Stimulated activated CD8-positive, alpha-beta memory T cell treated with anti-CD3 and anti-CD28 coated beads, Interleukin-12 subunit alpha, Interleukin-12 subunit beta, amount 100 ng/mL, for 24 hours (primary cell): ENCODE results near the gene RAB3IL1.
"Not testable (repeated sequence)": the region's sequence is repeated elsewhere in the genome, so short reads cannot be mapped to it uniquely, and the experiment has no call there.

ENCODE experiments used
- DNase-seq: peaks from one replicate; pipeline ENCODE4 v3.0.0-alpha.2; 2020; ENCODE audit errors: extremely low read depth

Gene RAB3IL1

DNA sequence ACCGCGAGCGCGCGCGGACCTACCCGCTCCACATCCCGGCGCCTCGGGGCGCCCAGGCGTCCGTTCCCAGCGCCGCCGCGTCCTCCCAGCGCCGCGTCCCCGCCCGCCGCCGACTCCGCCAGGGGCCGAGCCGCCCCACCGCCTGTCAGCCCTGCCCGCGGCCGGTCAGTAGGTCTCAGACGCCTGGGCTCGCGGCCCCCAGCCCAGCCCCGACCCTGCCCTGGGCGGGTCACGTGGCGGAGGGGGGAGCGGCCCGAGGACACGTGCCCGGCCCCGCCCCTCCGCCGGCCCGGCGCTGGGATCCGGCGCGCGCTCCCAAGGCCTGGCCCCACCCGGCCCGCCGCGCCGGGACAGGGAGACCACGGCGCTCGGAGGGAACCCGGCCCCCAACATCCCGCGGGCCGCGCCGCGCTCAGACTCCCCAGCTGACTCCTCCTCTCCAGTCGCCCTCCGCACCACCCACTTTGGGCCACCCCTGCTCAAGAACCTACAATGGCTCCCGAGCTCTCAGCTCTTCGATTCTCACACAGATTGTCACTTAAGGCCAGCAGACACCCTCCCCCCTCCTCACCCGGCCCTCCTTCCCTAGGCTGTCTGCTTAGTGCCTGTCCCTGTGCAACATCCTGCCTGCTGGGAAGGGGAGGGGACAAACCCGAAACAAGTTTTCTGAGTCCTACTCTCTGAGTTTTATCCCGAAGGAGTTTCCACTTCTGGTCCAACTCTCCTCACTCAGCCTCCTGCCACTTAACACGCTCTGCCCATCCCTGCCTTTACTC, at the start of gene RAB3IL1:
Gene RAB3IL1 (minus strand): TSS at position 233 of the 776 bp plus-strand sequence. CDS start 199 bp downstream, at position 34.
- DNase-seq, result no peak

- DNase-seq, result no peak
Measured at GRCh38 chr11:61966734-61967115, 49.4 kb upstream of the RAB3IL1 start.

GRCh38 chr11:61964666-61965271, 47.4 kb upstream of the RAB3IL1 start:
- not testable (repeated sequence) for DNase-seq

DNA sequence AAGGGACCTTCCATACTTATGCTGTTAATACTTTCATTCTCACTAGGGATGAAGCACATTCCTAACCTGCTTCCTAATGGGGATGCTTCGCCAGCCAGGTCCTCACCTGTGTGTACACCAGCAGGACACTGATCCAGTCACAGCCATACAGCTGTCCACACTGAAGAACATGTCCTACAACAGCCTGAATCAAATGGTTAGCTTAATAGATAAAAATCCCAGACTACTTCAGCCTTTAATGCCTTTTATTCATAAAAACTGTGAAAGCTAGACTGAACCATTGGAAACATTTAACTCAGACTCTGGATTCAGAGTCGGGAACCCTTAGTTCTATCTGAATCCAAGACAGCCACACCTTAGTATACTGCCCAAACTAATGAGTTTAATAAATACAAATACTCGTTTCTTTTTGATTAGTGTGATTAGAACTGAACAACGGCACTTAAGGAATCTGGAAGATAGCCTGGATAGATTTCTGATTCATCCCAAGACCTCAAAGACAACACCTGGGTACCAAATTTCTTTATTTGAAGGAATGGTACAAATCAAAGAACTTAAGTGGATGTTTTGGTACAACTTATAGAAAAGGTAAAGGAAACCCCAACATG, 46.8 kb upstream of the RAB3IL1 start:
- no peak for DNase-seq

DNA sequence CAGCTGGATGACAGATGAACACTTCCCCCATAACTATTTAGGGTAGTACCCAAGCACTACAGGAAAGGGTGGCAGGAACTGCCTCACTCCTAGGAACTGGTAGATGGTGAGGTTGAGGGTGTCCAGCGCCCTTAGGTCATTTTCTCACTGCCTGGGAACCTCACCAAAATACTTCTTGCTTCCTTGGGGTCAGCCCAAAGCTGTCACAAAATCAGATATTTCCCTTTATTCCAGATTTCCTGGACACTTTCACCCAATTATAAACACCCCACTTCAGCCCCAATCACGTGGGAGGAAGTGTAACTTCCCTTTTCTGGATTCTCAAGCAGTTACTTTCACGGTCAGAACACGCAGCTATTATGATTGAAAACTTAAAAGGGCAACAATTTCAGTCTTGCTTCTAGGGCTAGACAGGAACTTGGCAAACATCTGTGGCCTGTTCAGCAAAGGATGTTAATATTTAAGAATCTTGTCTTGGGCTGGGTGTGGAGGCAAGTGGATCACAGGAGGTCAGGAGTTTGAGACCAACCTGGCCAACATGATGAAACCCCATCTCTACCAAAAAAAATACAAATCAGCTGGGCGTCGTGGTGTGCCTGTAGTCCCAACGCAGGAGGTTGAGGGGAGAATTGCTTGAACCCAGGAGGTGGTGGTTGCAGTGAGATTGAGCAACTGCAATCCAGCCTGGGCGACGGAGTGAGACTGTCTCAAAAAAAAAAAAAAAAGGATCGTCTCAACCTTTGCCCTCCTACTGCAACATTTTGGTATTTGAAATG, 46.1 kb upstream of the RAB3IL1 start:
- DNase-seq, result no peak

- no peak for DNase-seq
Measured at GRCh38 chr11:61963016-61963281, 45.6 kb upstream of the RAB3IL1 start.

DNA sequence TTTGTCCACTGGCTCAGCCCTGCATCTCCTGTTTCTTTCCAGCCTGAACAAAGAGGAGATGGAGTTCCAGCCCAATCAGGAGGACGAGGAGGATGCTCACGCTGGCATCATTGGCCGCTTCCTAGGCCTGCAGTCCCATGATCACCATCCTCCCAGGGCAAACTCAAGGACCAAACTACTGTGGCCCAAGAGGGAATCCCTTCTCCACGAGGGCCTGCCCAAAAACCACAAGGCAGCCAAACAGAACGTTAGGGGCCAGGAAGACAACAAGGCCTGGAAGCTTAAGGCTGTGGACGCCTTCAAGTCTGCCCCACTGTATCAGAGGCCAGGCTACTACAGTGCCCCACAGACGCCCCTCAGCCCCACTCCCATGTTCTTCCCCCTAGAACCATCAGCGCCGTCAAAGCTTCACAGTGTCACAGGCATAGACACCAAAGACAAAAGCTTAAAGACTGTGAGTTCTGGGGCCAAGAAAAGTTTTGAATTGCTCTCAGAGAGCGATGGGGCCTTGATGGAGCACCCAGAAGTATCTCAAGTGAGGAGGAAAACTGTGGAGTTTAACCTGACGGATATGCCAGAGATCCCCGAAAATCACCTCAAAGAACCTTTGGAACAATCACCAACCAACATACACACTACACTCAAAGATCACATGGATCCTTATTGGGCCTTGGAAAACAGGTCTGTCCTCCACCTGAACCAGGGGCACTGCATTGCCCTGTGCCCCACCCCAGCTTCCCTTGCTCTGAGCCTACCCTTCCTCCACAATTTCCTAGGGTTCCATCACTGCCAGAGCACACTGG, 45.0 kb upstream of the RAB3IL1 start:
- no peak for DNase-seq

DNA sequence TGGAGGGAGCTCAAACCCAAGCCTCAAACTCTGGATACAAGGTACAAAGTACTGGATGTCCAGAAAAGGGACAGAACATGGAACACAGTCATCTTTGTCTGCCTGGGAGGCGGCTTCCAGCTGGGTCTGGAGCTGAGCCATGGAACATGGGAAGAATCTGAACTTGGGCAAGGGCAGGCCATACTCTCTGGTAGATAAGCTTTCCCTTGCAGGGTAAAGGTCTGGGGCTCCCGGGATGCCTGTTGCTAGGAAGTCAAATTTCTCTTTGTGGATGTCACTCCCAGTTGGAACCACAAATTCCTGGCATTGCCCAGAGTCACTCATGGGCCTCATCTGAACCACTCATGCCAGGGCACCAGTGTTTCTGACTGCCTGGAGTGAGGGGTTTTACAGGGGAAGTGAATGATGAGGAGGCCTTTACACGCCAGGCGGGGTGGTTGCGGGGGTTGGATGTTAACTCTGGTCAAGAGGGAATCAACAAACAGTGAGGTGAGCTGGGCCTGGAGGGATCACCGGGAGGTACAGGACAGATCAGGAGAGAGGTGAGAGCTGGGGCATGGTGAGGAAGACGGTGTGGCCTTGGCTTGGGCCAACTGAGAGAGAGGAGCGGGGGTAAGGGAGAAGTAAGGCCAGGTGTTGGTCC, 44.3 kb upstream of the RAB3IL1 start:
- no peak for DNase-seq

DNA sequence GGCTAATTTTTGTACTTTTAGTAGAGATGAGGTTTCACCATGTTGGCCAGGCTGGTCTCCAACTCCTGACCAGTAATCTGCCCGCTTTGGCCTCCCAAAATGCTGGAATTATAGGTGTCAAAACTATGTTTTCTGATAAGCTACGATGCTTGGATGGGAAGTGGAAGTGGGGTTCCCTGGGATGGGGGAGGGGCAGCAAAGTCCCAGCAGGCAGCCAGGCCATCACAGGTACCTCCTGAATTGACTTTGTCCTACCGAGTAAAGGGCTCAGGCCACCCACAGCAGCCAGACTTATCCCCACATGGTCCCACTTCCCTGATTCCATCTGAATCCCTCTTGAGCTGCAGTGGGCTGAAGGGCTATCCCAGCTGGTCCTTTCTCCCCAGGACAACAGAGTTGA, 43.2 kb upstream of the RAB3IL1 start:
- DNase-seq, result no peak

GRCh38 chr11:61959678-61960077, 42.3 kb upstream of the RAB3IL1 start:
- no peak for DNase-seq

DNA sequence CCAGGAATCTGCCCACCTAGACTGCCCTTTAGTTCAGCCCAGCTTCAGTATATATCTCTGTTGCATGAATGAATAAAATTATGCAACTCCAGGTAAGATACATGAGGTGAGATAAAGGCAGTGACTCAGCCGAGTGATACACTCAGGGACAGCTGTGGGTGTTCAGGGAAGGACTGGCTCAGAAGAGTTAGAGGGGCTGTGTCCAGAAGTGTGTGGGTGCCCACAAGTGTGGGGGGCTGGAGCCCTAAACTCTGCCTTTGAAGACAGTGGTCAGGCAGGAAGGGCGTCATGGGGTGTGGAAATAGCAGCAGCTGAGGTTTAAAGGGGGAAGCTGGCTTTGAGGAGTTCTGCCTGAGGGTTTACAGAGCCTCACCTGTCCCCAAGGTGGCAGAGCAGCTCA, 41.7 kb upstream of the RAB3IL1 start:
- no peak for DNase-seq

- no peak for DNase-seq
Measured at GRCh38 chr11:61958590-61958989, 41.2 kb upstream of the RAB3IL1 start.

DNA sequence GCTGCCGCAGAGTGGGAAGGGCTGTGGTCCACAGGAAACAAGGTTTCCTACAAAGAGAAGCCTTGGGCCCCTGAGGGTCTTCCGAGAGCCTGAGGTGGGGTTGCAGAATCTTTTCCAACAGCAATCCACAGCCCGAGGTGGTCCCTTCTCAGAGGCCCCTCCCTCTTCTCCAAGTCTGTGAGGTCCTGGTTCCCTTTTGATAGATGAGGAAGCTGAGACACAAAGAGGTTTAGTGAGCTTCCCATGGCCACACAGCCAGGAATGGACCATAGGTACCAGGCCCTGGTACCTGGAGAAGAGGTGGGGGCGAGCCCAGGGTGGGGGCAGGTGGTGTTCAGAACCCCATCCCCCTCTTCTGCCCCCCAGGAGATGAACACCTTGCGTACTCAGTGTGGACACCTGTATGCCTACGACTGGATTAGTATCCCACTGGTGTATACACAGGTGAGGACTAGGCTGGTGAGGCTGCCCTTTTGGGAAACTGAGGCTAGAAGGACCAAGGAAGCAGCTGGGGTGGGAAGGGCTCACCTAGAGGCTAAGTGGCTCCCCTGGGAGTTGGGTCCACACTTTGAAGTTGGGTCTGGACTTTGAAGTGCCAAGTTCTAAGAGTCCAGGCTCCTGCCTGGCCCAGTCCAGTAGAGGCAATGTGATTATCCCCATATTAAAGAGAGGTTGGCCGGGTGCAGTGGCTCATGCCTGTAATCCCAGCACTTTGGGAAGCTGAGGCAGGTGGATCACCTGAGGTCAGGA, 39.8 kb upstream of the RAB3IL1 start:
- DNase-seq, result no peak

DNA sequence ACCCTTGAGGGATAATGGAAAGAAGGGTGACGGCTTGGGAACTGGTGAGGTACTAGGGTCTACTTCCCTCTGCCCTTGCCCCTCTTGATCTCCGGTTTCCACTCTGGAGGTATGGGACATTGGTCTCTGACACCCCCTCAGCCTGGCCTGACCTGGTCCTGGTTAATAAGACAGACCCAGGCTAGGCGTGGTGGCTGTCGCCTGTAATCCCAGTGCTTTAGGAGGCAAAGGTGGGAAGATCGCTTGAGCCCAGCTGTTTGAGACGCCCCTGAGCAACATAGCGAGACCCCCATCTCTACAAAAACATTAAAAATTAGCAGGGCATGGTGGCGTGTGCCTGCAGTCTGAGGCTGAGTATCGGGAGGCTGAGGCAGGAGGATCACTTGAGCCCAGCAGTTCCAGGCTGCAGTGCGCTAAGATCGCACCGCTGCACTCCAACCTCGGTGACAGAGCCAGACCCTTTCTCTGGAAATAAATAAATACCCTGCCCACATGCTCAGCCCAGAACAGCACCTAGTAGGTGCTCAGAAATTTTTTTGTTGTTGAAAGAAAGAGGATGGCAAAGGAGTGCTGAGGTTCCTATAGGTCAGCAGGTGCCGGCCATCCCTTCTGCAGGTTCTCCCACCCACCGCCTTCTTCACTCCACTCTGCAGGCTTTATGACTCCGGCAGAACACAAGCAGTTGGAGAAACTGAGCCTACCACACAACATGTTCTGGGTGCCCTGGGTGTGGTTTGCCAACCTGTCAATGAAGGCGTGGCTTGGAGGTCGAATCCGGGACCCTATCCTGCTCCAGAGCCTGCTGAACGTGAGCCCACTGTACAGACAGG, 39.0 kb upstream of the RAB3IL1 start:
- DNase-seq, result no peak

GRCh38 chr11:61955422-61956135, 38.2 kb upstream of the RAB3IL1 start:
- no peak for DNase-seq

GRCh38 chr11:61954851-61955421, 37.6 kb upstream of the RAB3IL1 start:
- no peak for DNase-seq

DNA sequence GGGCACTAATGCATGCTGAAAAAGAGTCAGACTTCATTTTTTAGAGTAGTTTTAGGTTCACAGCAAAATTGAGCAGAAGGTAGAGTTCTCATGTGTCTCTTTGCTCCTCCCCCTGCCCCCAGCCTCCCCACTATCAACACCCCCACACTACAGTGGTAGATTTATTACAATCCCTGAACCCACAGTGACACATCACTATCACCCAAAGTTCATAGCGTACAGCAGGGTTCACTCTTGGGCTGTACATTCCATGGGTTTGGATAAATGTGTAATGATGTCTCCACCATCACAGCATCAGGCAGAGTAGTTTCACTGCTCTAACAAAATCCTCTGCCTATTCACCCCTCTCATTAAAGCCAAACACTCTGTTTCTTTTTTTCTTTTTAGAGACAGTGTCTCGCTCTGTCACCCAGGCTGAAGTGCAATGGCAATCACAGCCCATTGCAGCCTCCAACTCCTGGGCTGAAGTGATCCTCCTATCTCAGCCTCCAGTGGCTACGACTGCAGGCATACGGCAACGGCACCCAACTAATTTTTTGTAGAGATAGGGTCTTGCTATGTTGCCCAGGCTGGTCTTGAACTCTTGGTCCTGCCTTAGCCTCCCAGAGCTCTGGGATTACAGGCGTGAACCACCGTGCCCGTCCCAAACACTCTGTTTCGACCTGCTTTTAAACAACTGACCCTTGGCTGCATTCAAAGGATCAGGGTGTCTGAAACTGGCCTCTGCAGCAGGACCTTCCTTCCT, 36.9 kb upstream of the RAB3IL1 start:
- no peak for DNase-seq

DNA sequence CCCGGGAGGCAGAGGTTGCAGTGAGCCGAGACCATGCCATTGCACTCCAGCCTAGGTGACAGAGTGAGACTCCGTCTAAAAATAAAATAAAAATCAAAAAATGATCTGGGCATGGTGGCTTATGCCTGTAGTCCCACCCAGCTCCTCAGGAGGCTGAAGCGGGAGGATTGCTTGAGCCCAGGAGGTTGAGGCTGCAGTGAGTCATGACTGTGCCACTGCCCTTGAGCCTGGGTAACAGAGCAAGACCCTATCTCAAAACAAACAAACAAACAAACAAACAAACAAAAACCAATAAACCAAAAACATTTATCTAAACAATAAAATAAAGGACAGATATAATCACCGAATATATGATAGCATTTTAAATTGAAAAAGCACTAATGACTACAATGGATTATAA, 36.3 kb upstream of the RAB3IL1 start:
- DNase-seq, result not testable (repeated sequence)
